ENCODE measurements around the gene CYB5RL. TPM values are rescaled to one million over a fixed set of nuclear protein-coding genes. Genes with fewer than 3 reads are reported as not detected.
"Not testable (repeated sequence)": the region's sequence is repeated elsewhere in the genome, so short reads cannot be mapped to it uniquely, and the experiment has no call there.

Gene CYB5RL
- total RNA-seq, 2 experiments from 2014 or later: 11.6 to 13.3 TPM

DNA sequence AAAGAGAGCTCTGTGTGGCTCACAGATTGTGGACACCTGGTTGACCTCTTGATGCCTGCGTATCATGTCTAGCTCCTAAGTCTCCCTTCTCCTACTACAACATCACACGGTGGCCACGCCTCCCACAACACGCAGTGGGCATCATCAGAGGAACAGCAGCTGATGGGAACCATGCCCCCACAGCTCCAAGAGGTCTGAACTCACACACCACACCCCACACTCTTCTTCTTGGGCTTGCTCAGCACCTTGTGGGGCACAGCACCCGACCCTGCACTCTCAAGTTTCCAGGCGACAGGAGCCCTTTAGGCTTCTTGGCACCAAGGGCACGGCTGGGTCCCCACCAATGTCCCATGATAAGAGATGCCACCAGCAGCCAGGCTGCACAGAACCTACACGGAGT, 28.2 kb downstream of the CYB5RL start:
- H3K27me3 Mint-ChIP-seq: no peaks in the 10 kb centered on the region
- peaks cover 18% of the 10 kb centered on the region for H3K4me1 Mint-ChIP-seq
- no peak overlapping the region for H3K27ac Mint-ChIP-seq
- H3K9me3 Mint-ChIP-seq: no peaks in the 10 kb centered on the region
- H3K36me3 Mint-ChIP-seq: peaks cover 3% of the 10 kb centered on the region
- POLR2A ChIA-PET: no interaction called here
- DNase-seq: no peak
- ATAC-seq (ENCODE audit: low read depth): no peak
- H3K4me3 Mint-ChIP-seq: no peak overlapping the region

DNA sequence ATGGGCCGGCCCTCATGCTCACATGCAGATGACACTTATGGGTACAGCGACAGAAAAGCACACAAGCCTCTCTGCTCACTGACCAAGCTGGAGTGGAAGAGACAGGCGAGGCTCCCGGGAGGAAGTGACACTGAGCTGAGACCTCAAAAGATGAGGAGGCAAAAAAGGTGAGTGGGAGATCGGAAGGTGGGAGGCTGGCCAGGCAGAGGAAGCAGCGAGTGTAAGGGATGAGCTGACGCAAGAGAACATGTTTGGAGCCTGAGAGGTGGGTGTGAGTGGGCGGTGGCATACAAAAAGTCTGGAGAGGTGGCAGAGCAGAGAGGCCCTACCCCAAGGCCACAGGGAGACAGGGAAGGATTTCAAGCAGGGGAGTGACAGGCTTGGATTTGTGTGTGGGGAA, 28.8 kb downstream of the CYB5RL start:
- Mint-ChIP-seq H3K27me3 (no peaks in the 10 kb centered on the region), H3K27ac (no peak overlapping the region), H3K4me3 (no peak overlapping the region), H3K9me3 (no peaks in the 10 kb centered on the region), H3K36me3 (peaks cover 3% of the 10 kb centered on the region), H3K4me1 (peaks cover 18% of the 10 kb centered on the region)
- DNase-seq (no peak), ATAC-seq (ENCODE audit: low read depth) (no peak)
- POLR2A ChIA-PET: no interaction called here

DNA sequence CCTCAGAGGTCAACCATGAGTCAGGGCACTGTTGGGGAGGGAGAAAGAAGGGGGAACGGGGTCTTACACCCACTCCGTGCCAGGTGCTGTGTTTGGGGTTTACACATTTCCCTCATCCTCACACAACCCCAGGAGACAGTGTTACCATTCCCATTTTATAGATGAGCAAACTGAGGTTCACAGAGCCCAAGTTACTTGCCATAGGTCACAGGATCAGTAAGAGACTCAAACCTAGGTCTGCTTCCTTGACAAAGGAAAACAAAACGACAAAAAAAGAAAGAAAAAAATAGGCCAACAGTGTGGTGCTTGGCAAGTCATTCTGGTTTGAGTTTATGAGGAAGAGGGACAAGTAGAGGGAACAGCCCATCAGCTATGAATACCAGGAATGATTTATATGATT, 30.8 kb downstream of the CYB5RL start:
- POLR2A ChIA-PET: no interaction called here
- no peaks in the 10 kb centered on the region for H3K9me3 Mint-ChIP-seq

DNA sequence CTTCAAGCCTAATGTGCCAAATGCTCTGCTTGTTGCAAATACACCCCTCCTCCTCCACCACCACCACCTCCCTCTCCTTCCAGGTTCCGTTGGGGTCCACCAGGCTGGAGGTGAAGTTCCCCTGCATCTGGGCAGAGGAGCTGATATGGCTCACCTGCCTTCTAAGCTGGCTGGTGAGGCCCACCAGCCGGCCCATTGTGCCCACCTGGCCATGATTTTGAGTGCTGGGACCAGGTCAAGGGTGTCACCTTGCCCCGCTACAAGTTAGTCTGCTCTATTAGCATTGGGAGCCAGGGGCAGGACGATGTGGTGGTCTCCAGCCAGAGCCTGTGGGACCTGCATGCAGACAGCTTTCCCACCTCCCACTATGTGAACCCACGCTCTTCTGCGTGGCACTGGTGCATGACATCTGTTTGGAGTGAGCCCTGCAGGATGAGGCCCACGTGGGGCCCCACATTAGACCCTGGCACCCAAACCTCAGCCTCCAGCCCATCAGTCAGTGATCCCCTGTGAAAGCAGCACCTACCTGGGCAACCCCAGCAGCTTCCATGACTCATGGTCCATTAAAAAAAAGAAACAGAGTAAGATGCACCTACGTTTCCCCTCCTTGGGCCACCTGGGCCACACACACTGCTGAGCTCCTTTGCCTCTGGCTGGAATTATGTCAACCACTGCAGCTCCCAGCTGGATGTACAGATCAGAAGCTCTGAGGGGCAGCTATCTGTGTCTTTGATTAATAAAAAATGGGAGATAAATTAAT, 31.4 kb downstream of the CYB5RL start:
- Mint-ChIP-seq H3K9me3 (no peaks in the 10 kb centered on the region), H3K27me3 (no peaks in the 10 kb centered on the region), H3K4me1 (peaks cover 10% of the 10 kb centered on the region), H3K36me3 (peaks cover 3% of the 10 kb centered on the region), H3K4me3 (no peak overlapping the region), H3K27ac (no peak overlapping the region)
- POLR2A ChIA-PET: no interaction called here
- DNase-seq (no peak), ATAC-seq (ENCODE audit: low read depth) (no peak)

More for the DNA sequence above, 30.8 kb downstream of the CYB5RL start:
- DNase-seq: no peak
- no peaks in the 10 kb centered on the region for H3K27me3 Mint-ChIP-seq
- no peak overlapping the region for H3K4me3 Mint-ChIP-seq
- H3K27ac Mint-ChIP-seq: no peak overlapping the region
- H3K36me3 Mint-ChIP-seq: peaks cover 3% of the 10 kb centered on the region
- ATAC-seq (ENCODE audit: low read depth): no peak
- H3K4me1 Mint-ChIP-seq: peaks cover 16% of the 10 kb centered on the region

DNA sequence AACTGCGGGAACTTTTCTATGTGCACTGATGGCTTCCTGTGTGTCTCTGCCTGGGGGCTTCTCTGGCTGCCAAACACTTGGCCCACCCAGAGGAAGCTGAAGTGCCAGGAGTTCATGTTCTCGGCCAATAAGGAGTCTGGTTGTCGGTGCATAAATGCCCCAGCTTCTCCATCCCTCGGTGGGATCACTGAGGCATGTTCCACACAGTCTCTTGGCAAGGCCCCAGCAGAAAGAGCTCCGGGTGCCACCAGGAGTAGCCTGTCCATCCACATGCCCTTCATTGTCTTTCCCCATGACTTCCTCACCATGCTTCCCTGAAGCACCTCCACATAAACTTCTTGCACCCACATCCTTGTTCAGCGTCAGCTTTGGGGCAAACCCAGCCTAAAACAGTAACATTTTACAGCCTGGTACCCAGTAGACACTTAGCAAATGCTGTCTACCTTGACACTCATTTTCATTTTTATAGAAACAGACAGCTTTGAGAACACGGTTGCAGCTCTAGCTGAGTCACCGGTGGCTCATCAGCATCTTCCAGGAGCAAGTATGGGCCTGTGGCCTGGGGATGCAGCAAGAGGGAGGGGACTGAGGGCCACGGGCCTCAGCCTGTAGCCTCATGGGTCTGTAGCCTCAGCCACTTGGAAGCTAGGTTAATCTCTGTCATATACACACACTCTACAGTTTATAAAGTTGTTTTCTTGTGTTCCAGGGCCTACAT, 32.2 kb downstream of the CYB5RL start:
- Mint-ChIP-seq H3K27me3 (no peaks in the 10 kb centered on the region), H3K36me3 (peaks cover 3% of the 10 kb centered on the region), H3K4me3 (no peak overlapping the region), H3K27ac (no peak overlapping the region), H3K9me3 (no peaks in the 10 kb centered on the region), H3K4me1 (peaks cover 5% of the 10 kb centered on the region)
- DNase-seq (no peak), ATAC-seq (ENCODE audit: low read depth) (no peak)
- POLR2A ChIA-PET: no interaction called here

DNA sequence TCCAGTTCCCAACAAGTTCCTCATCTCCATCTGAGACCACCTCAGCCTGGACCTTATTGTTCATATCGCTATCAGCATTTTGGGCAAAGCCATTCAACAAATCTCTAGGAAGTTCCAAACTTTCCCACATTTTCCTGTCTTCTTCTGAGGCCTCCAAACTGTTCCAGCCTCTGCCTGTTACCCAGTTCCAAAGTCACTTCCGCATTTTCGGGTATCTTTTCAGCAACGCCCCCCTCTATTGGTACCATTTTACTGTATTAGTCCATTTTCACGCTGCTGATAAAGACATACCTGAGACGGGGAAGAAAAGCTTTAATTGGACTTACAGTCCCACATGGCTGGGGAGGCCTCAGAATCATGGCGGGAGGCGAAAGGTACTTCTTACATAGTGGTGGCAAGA, 33.5 kb downstream of the CYB5RL start:
- H3K36me3 Mint-ChIP-seq; DNase-seq; H3K9me3 Mint-ChIP-seq; H3K27ac Mint-ChIP-seq; H3K27me3 Mint-ChIP-seq; H3K4me3 Mint-ChIP-seq; ATAC-seq (ENCODE audit: low read depth); POLR2A ChIA-PET; H3K4me1 Mint-ChIP-seq: not testable (repeated sequence)

DNA sequence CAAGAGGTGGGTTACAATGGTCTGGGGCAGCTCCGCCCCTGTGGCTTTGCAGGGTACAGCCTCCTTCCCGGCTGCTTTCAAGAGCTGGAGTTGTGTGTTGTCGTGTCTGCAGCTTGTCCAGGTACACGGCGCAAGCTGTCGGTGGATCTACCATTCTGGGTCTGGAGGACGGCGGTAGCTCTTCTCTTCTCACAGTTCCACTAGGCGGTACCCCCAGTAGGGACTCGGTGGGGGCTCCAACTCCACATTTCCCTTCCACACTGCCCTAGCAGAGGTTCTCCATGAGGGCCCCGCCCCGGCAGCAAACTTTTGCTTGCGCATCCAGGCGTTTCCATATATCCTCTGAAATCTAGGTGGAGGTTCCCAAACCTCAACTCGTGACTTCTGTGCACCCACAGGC, 34.7 kb downstream of the CYB5RL start:
- no peaks in the 10 kb centered on the region for H3K4me1 Mint-ChIP-seq
- POLR2A ChIA-PET: no interaction called here
- H3K27me3 Mint-ChIP-seq: no peaks in the 10 kb centered on the region

DNA sequence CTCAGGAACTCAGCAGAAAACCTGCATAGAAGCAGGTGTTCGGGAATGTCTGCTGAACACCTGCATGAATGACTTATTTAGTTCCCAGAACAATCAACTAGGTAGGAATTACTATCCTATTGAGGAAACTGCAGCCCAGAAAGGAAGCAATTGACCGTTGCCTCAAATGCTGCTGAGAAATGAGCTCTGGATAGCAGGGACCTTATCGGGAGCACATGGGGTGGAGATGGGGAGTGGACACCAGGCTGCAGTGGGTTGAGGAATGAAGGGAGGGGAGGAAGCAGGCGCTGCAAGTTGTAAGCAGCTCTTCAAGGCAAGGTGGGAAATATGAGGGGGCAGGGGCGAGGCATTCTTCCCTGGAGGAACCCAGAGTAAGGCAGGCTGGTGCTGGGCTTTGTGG, 36.3 kb downstream of the CYB5RL start:
- H3K4me3 Mint-ChIP-seq: no peak overlapping the region
- ATAC-seq (ENCODE audit: low read depth): no peak

More for the DNA sequence above, 34.7 kb downstream of the CYB5RL start:
- Mint-ChIP-seq H3K36me3 (no peaks in the 10 kb centered on the region), H3K27ac (no peak overlapping the region), H3K9me3 (no peaks in the 10 kb centered on the region), H3K4me3 (no peak overlapping the region)
- DNase-seq (no peak), ATAC-seq (ENCODE audit: low read depth) (no peak)

DNA sequence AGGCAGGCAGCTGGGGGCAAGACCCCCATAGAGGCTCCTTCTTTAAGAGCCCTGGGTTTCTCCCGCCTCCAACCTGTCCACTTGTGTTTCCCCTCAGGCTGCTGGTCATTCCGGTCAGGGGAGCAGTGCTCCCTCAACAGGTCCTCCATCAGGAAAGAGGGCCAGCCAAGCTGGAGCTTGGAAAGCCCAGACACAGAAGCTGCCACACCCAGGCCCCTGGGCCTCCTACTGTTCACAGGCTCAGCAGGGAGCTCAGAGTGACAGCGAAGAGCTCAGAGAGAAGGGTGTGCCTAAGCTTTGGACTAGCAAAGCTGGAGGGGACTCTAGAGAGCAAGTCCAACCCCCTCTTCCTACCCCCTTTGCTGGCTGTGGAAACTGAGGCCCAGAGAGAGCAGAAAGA, 36.8 kb downstream of the CYB5RL start:
- Mint-ChIP-seq H3K4me1 (no peaks in the 10 kb centered on the region), H3K9me3 (no peaks in the 10 kb centered on the region), H3K36me3 (no peaks in the 10 kb centered on the region), H3K27ac (no peak overlapping the region), H3K27me3 (no peaks in the 10 kb centered on the region), H3K4me3 (no peak overlapping the region)
- DNase-seq (no peak), ATAC-seq (ENCODE audit: low read depth) (no peak)
- POLR2A ChIA-PET: no interaction called here

More for the DNA sequence above, 36.3 kb downstream of the CYB5RL start:
- POLR2A ChIA-PET: no interaction called here
- no peak for DNase-seq
- Mint-ChIP-seq H3K27me3 (no peaks in the 10 kb centered on the region), H3K4me1 (no peaks in the 10 kb centered on the region), H3K36me3 (no peaks in the 10 kb centered on the region), H3K9me3 (no peaks in the 10 kb centered on the region), H3K27ac (no peak overlapping the region)

DNA sequence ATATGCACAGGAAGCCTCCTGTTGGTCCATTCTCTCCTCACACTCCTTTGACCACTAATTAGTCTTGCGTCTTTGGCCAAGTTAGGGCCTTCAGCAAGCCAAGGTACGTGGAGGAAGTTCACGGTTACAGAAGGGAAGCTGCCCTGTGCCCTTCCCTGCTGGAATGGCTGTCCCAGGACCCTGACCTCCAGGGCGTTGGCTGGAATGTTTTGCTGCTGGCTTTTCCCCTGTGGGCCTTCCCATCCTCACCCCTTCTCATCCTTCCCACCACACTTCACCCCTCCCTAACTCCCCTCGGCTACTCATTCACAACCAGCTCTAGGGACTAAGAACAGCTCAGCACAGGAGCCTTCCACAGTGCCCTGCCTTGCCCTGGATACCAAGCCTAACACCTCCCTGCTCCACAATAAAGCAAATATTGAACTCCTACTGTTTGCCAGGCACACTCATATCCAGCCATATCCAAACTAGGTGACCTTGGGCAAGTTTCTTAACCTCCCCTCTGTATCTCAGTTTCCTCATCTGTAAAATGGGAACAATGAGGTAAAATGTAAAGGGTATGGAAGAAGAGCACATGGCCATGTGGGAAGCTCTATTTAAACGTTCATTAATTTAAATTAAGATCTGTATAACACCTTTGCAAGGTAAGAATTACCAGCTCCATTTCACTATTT, 38.2 kb downstream of the CYB5RL start:
- H3K4me3 Mint-ChIP-seq: no peak overlapping the region
- H3K4me1 Mint-ChIP-seq: no peaks in the 10 kb centered on the region
- H3K36me3 Mint-ChIP-seq: no peaks in the 10 kb centered on the region
- H3K27ac Mint-ChIP-seq: no peak overlapping the region
- H3K9me3 Mint-ChIP-seq: no peaks in the 10 kb centered on the region
- DNase-seq: no peak
- no peaks in the 10 kb centered on the region for H3K27me3 Mint-ChIP-seq
- ATAC-seq (ENCODE audit: low read depth): no peak
- POLR2A ChIA-PET: no interaction called here

DNA sequence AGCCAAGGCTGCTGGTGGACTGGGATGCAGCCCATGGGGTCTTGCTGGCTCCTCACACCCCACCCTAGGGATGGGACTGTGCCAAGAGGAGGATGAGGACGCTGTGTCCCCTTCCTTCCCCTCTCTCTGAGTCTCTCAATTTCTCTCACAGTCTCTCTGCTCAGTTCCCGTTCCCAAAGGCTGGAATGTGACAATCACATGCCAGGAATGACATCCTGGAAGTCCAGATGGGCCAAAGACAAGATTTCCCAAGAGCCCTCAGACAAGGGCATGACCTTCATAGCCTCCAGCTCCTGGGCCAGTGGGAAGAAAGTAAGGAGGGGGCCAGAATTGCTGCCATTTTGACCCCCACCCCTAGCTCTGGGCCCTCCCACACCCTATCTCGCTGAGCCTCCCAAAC, 39.5 kb downstream of the CYB5RL start:
- H3K27ac Mint-ChIP-seq: no peak overlapping the region
- no peaks in the 10 kb centered on the region for H3K9me3 Mint-ChIP-seq
- no peak overlapping the region for H3K4me3 Mint-ChIP-seq
- no peak for DNase-seq
- no peaks in the 10 kb centered on the region for H3K4me1 Mint-ChIP-seq
- ATAC-seq (ENCODE audit: low read depth): no peak
- H3K36me3 Mint-ChIP-seq: no peaks in the 10 kb centered on the region
- POLR2A ChIA-PET: no interaction called here
- H3K27me3 Mint-ChIP-seq: no peaks in the 10 kb centered on the region

DNA sequence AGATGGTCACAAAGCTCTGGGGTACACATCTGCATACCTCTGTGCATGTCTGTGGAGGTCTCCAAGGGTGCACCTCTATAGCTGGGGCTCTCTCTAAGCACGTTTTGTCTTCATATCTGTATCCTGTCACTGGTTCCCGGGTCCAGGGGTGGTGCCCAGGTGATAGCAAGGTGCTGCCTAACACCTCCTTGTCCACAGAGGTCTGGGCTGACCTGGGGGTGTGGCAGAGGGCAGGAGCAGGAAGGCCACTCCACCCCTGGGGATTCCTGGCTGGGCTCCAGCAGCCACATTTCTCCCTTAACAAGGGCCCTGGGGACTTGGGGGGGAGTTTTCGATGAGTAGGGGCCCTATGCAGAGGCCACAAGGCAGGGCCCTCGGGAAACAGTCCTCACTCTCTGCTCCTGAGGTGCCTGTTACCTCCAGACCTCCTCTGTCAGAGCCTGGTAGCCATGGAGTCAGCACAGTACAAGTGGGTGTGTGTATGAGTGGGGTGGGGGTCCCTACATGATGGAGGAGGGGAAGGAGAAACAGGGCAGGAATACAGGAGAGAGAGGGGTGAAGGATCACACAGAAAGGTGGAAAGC, 40.0 kb downstream of the CYB5RL start:
- Mint-ChIP-seq H3K4me1 (no peaks in the 10 kb centered on the region), H3K4me3 (no peak overlapping the region), H3K36me3 (no peaks in the 10 kb centered on the region), H3K27ac (no peak overlapping the region), H3K9me3 (no peaks in the 10 kb centered on the region), H3K27me3 (no peaks in the 10 kb centered on the region)
- no peak for ATAC-seq (ENCODE audit: low read depth)
- DNase-seq: no peak
- POLR2A ChIA-PET: no interaction called here

DNA sequence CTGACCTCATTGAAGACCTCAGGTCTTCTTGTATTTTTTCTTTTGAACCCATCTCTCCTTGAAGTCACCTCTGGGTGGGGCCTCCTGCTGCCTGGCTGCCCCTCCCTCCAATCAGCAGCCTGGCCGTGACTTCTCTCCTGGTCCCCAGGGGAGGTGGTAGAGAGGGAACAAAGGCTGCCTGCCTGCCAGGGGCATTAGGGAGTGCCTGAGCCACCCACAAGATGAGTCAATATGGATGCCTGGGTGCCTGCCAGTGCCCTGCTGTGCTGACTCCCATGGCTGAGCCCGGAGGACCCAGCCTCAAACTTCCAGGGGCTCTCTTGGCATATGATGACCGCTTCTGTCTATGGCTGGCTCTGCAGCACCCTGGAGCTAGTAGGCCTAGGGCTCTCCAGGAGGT, 41.8 kb downstream of the CYB5RL start:
- H3K36me3 Mint-ChIP-seq: no peaks in the 10 kb centered on the region
- H3K4me3 Mint-ChIP-seq: no peak overlapping the region
- DNase-seq (no peak), ATAC-seq (ENCODE audit: low read depth) (no peak)
- no peaks in the 10 kb centered on the region for H3K4me1 Mint-ChIP-seq
- no peak overlapping the region for H3K27ac Mint-ChIP-seq
- POLR2A ChIA-PET: no interaction called here
- no peaks in the 10 kb centered on the region for H3K9me3 Mint-ChIP-seq
- H3K27me3 Mint-ChIP-seq: no peaks in the 10 kb centered on the region

DNA sequence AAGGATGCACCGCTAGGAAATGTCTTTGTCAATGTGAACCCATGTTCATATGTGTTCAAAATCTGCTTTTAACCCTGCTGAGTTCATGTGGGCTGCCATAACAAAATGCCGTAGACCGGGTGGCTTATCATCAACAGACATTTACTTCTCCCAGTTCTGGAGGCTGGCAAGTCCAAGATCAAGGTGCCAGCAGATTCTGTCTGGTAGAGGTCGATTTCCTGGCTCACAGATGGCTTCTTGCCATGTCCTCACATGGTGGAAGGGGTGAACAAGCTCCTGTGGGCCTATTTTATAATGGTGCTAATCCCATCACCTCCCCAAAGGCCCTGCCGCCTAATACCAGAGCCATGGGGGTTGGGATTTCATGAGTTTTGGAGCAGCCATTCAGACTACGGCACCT, 42.4 kb downstream of the CYB5RL start:
- POLR2A ChIA-PET: no interaction called here
- Mint-ChIP-seq H3K36me3 (no peaks in the 10 kb centered on the region), H3K27me3 (no peaks in the 10 kb centered on the region), H3K4me1 (no peaks in the 10 kb centered on the region), H3K4me3 (no peak overlapping the region), H3K9me3 (no peaks in the 10 kb centered on the region), H3K27ac (no peak overlapping the region)
- DNase-seq (no peak), ATAC-seq (ENCODE audit: low read depth) (no peak)

Data from activated naive CD8-positive, alpha-beta T cell treated with anti-CD3 and anti-CD28 coated beads, Interleukin-2, amount 10 ng/mL, durations not matched to agents 7 days and 5 days (primary cell).